Ascending aorta (tissue), 2 donors: ENCODE data around the gene SERINC3. TPM values are rescaled to one million over a fixed set of nuclear protein-coding genes. Genes with fewer than 3 reads are reported as not detected.
"Not testable (repeated sequence)": the region's sequence is repeated elsewhere in the genome, so short reads cannot be mapped to it uniquely, and the experiment has no call there.

Experiments
- DNase-seq, 2 donors: peaks; one replicate each; pipeline ENCODE4 v3.0.0-alpha.2; 2019; ENCODE audit warnings: low spot score in 2 of 2
- H3K27ac ChIP-seq, 2 donors: fragments of 200-600 bp; sonication (generic); one replicate each; pipeline ENCODE4 v1.5.1; 2016 to 2017; ENCODE audit warnings: mild to moderate bottlenecking in 1 of 2
- H3K27me3 ChIP-seq: fragments of 200-600 bp; sonication (generic); one replicate; pipeline ENCODE4 v1.5.1; 2017
- H3K36me3 ChIP-seq, 2 donors: fragments of 200-600 bp; sonication (generic); one replicate each; pipeline ENCODE4 v1.5.1; 2016
- H3K4me1 ChIP-seq, 2 donors: fragments of 200-600 bp; sonication (generic); one replicate each; pipeline ENCODE4 v1.5.1; 2016 to 2017; ENCODE audit warnings: mild to moderate bottlenecking in 1 of 2
- H3K4me3 ChIP-seq, 2 donors: fragments of 200-600 bp; sonication (generic); one replicate each; pipeline ENCODE4 v1.5.1; 2016 to 2017; ENCODE audit warnings: mild to moderate bottlenecking in 1 of 2
- H3K9me3 ChIP-seq, 2 donors: fragments of 200-600 bp; sonication (generic); one replicate each; pipeline ENCODE4 v1.5.1; 2016
- CTCF ChIP-seq, 3 experiments: fragments of 200-600 bp in 2 of 3; fragments of 450-650 bp in 1 of 3; sonication (generic) in 2 of 3; IDR thresholded peaks; one replicate each; pipeline ENCODE4 v1.5.1; 2016 to 2019; ENCODE audit warnings: antibody characterized with exemption in 3 of 3, mild to moderate bottlenecking in 1 of 3, moderate library complexity in 1 of 3
- intact Hi-C: fragments of 100-400 bp; cut with DNase I; formaldehyde crosslinking; loops from one replicate; pipeline ENCODE4 v1.15.1; 2023
- total RNA-seq: library from RNA; depleted of rRNA; stranded (reverse); fragments of >200 nt; gene quantifications from one replicate; pipeline ENCODE4 v1.1.0, GENCODE V29; 2016

Gene SERINC3
- total RNA-seq, 1 donor from 2014 or later = 78.1 TPM

DNA sequence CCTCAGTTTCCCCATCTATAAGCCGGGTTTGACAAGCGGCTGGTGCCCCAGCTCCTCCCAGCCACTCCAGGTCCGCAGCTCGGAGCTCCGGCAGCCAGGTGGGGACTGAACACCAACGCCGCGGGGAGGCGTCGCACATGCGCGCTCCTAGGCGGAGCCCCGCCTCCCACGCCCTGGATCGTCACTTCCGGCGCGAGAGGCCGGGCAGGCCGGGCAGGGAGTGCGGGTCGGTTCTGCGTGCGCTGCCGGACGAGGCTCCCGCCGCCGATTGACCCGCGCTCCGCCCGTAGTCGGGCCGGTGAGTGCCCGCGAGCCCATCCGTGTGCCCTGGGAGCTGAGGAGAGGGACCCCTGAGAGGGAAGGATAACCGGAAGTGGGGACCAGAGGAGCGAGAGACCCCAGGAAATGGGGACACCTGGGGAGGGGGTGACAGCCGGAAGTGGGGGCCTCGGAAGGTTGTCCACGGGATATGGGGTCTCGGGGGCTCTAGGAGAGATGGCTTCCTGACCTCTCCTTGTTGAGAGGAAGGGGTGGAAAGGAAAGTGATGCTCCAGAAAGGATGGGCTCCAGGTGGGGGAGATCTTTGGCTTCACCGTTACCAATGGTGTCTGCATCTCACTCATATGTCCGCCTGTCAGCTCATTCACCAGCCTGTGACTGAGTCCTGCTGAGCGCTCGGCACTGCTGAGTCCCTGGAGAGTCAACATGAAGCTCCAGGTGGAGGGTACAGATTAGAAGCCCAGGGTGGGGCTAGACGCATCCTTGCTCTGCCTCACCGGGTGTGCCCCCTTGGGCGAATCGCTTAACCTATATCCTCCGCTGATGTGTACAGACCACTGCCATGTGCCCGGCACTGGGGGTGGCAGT lies 45.9 kb downstream of the SERINC3 start, which contains the start of gene TTPAL:
Gene TTPAL (plus strand): TSS at position 181 of the 867 bp plus-strand sequence. CDS start 4,126 bp downstream, outside the sequence.
- DNase-seq = peak; percentile 50 to 94
- Histone ChIP-seq H3K36me3 (peaks cover 3 to 12% of the 10 kb centered on the region in 2 donors), H3K27me3 (no peaks in the 10 kb centered on the region), H3K4me3 (peak within 1 kb of the TSS; percentile 74 to 84), H3K9me3 (no peaks in the 10 kb centered on the region), H3K27ac (peak within 1 kb of the TSS; percentile 94 to 97), H3K4me1 (peaks cover 5 to 6% of the 10 kb centered on the region in 2 donors)
- TF ChIP-seq CTCF (IDR thresholded peaks at IDR 0.05) = peak in 2 of 3 experiments; percentile 25 to 60
- intact Hi-C loops = loop anchor here (1.0 to 10.0 kb wide), 5 partner anchors 45 to 389 kb away; partner anchors contain the start of gene OSER1

DNA sequence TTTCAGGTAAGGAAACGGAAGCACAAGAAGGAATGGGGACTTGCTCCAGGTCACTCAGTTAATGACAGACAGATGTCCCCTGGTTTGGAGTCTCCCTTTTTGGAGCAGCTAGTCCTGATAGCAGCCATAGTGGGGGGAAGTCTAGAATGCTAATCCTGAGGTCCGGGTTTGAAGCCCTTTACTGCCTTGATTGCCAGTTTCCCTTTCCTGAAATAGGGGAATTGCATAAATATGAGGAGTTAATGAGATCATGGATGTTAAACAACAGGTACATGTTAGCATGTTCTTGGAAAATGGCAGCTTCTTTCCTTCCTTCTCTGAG lies 46.5 kb downstream of the SERINC3 start:
- no peak for TF ChIP-seq CTCF (IDR thresholded peaks at IDR 0.05)

DNA sequence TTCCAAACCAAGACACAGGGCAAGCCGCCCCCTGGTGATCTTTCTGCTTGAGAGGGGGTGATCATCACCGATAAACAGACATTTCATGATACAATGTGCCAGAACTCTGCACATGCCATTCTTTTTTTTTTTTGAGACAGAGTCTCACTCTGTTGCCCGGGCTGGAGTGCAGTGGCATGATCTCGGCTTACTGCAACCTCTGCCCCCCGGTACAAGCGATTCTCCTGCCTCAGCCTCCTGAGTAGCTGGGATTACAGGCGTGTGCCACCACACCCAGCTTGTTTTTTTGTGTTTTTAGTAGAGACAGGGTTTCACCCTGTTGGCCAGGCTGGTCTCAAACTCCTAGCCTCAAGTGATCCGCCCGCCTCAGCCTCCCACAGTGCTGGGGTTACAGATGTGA lies 49.6 kb downstream of the SERINC3 start:
- H3K4me1 ChIP-seq, H3K4me3 ChIP-seq, H3K27me3 ChIP-seq, H3K9me3 ChIP-seq, H3K27ac ChIP-seq, DNase-seq, H3K36me3 ChIP-seq: not testable (repeated sequence)
- intact Hi-C loops = loop anchor here (10.0 kb wide), 1 partner anchor 393 kb away; no protein-coding TSS in a partner anchor

More for the DNA sequence above, 46.5 kb downstream of the SERINC3 start:
- DNase-seq = no peak
- Histone ChIP-seq H3K4me3 (peak overlapping the region; percentile 74 to 84), H3K27me3 (no peaks in the 10 kb centered on the region), H3K9me3 (no peaks in the 10 kb centered on the region), H3K4me1 (peaks cover 5 to 6% of the 10 kb centered on the region in 2 donors), H3K27ac (peak overlapping the region; percentile 94 to 97), H3K36me3 (peaks cover 0 to 6% of the 10 kb centered on the region in 2 donors)
- intact Hi-C loops = loop anchor here (1.0 to 10.0 kb wide), 5 partner anchors 46 to 389 kb away; partner anchors contain the start of gene OSER1

- H3K36me3 ChIP-seq = no peaks in the 10 kb centered on the region
- no peaks in the 10 kb centered on the region for H3K27me3 ChIP-seq
- no peak overlapping the region for H3K4me3 ChIP-seq
- no peak overlapping the region for H3K27ac ChIP-seq
- TF ChIP-seq CTCF (IDR thresholded peaks at IDR 0.05) = no peak
- no peak for DNase-seq
- no peaks in the 10 kb centered on the region for H3K9me3 ChIP-seq
- intact Hi-C loops = loop anchor here (10.0 kb wide), 1 partner anchor 393 kb away; no protein-coding TSS in a partner anchor
- H3K4me1 ChIP-seq = peaks cover 3% of the 10 kb centered on the region in 2 donors
Measured at GRCh38 chr20:44471481-44471882, 50.4 kb downstream of the SERINC3 start.

DNA sequence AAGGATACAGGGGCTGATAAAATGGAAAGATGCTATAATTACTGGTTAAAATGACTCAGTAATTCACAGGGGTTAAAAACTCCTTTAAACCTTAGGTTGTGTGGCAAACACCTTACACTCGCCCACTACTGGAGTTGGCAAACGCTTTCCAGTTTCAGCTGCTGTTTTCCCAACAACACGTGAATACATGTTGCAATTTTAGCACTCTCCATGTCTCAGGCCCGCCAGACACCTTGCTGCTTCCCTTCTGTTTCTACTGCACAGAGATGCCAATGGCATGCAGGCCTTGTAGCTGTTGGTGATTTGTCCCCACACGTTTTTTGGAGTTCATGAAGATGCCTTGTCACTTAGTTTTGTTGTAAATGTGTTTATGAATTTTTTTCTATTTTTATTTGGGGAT lies 51.5 kb downstream of the SERINC3 start:
- intact Hi-C loops = loop anchor here (10.0 kb wide), 1 partner anchor 394 kb away; no protein-coding TSS in a partner anchor
- Histone ChIP-seq H3K4me1 (no peaks in the 10 kb centered on the region), H3K27me3 (no peaks in the 10 kb centered on the region), H3K27ac (no peak overlapping the region), H3K36me3 (no peaks in the 10 kb centered on the region), H3K9me3 (no peaks in the 10 kb centered on the region), H3K4me3 (no peak overlapping the region)
- DNase-seq = no peak
- TF ChIP-seq CTCF (IDR thresholded peaks at IDR 0.05) = no peak
